B cell (primary cell): ENCODE measurements around the gene SLC44A4. TPM values are rescaled to one million over a fixed set of nuclear protein-coding genes. Genes with fewer than 3 reads are reported as not detected.
"Not testable (repeated sequence)": the region's sequence is repeated elsewhere in the genome, so short reads cannot be mapped to it uniquely, and the experiment has no call there.

Source experiments
- ATAC-seq: fragments of 200-7000 bp; cut with Tn5 transposase; one replicate; pipeline ENCODE4 v1.10.0; 2021; ENCODE audit warnings: low read depth, mild to moderate bottlenecking, moderate number of reproducible peaks, moderate library complexity
- CTCF ChIA-PET: fragments of 350-600 bp; sonication (Branson Sonifier 250); formaldehyde crosslinking; loops from one replicate; lab custom pipeline; 2021; ENCODE audit warnings: antibody characterized with exemption, inconsistent platforms; lab: Charles Lee
- POLR2A ChIA-PET: fragments of 350-600 bp; sonication (Branson Sonifier 250); formaldehyde crosslinking; loops from one replicate; lab custom pipeline; 2021; ENCODE audit warnings: antibody characterized with exemption; lab: Charles Lee
- DNase-seq: peaks from one replicate; pipeline ENCODE4 v3.0.0; 2013
- H2AFZ ChIP-seq: 2 replicates; pipeline ENCODE4 v1.6.1; 2012; ENCODE audit warnings: mild to moderate bottlenecking, low read depth, low read length; ENCODE audit not compliant: insufficient read depth, poor library complexity, severe bottlenecking
- H3K27ac ChIP-seq, 2 donors: 1 replicate in 1 of 2; 2 replicates in 1 of 2; pipeline ENCODE4 v1.5.1; 2012 to 2013; ENCODE audit warnings: low read length in 2 of 2, mild to moderate bottlenecking in 2 of 2, moderate library complexity in 1 of 2
- H3K27me3 ChIP-seq, 4 experiments: fragments of 200-600 bp in 1 of 4; sonication (generic) in 1 of 4; replicated peaks in 1 of 4; 1 replicate in 2 of 4; 2 replicates in 2 of 4; pipeline versions ENCODE4 v1.6.1 to v1.7.0; 2013 to 2016; ENCODE audit warnings: low read length in 3 of 4, mild to moderate bottlenecking in 2 of 4, mixed read lengths in 1 of 4, moderate library complexity in 1 of 4; ENCODE audit not compliant: insufficient read depth in 4 of 4, control insufficient read depth in 3 of 4; ENCODE audit errors: control extremely low read depth in 1 of 4
- H3K36me3 ChIP-seq, 2 experiments: replicated peaks in 1 of 2; 1 replicate in 1 of 2; 2 replicates in 1 of 2; pipeline versions ENCODE4 v1.6.1 to v1.7.1; 2013; ENCODE audit warnings: low read length in 1 of 2; ENCODE audit not compliant: insufficient read depth in 2 of 2, control insufficient read depth in 1 of 2; ENCODE audit errors: control extremely low read depth in 1 of 2, extremely low read depth in 1 of 2
- H3K4me1 ChIP-seq, 2 donors: fragments of 200-600 bp in 1 of 2; sonication (generic) in 1 of 2; 1 replicate in 1 of 2; 2 replicates in 1 of 2; pipeline versions ENCODE4 v1.5.1 to v1.6.1; 2013 to 2017; ENCODE audit warnings: low read length in 2 of 2; ENCODE audit not compliant: control insufficient read depth in 2 of 2, insufficient read depth in 2 of 2
- H3K4me2 ChIP-seq: replicated peaks from 2 replicates; pipeline ENCODE3; 2012; ENCODE audit warnings: mild to moderate bottlenecking, low read depth, low read length; ENCODE audit not compliant: poor library complexity, severe bottlenecking
- H3K4me3 ChIP-seq, 5 experiments: fragments of 200-600 bp in 1 of 5; sonication (generic) in 1 of 5; 1 replicate in 3 of 5; 2 replicates in 2 of 5; pipeline versions ENCODE4 v1.5.1 to v1.7.0; 2011 to 2016; ENCODE audit warnings: low read length in 4 of 5, mild to moderate bottlenecking in 4 of 5, low read depth in 2 of 5, control low read depth in 1 of 5, moderate library complexity in 1 of 5; ENCODE audit not compliant: insufficient read depth in 1 of 5; ENCODE audit errors: control extremely low read depth in 1 of 5, extremely low read depth in 1 of 5
- H3K79me2 ChIP-seq: fragments of 200-600 bp; sonication (generic); one replicate; pipeline ENCODE4 v1.6.0; 2016; ENCODE audit warnings: low read length; ENCODE audit not compliant: control insufficient read depth, insufficient read depth
- H3K9ac ChIP-seq: fragments of 200-600 bp; sonication (generic); 2 replicates; pipeline ENCODE4 v1.6.1; 2017; ENCODE audit warnings: mild to moderate bottlenecking, low read length, moderate library complexity
- H3K9me3 ChIP-seq, 3 donors: one replicate each; pipeline versions ENCODE4 v1.6.1 to v1.7.1; 2013; ENCODE audit warnings: low read length in 2 of 3; ENCODE audit not compliant: control insufficient read depth in 2 of 3, insufficient read depth in 1 of 3; ENCODE audit errors: control extremely low read depth in 1 of 3
- H4K20me1 ChIP-seq: 2 replicates; pipeline ENCODE4 v1.6.0; 2012; ENCODE audit warnings: mild to moderate bottlenecking, low read length; ENCODE audit not compliant: insufficient read depth, control insufficient read depth, poor library complexity, severe bottlenecking
- H3K27ac Mint-ChIP-seq: one replicate; pipeline ENCODE4 v1.8.0; 2021; ENCODE audit warnings: mixed read lengths
- H3K27me3 Mint-ChIP-seq: one replicate; pipeline ENCODE4 v1.8.0; 2021; ENCODE audit warnings: mixed read lengths
- H3K4me1 Mint-ChIP-seq: one replicate; pipeline ENCODE4 v1.8.0; 2021; ENCODE audit warnings: mixed read lengths
- H3K4me3 Mint-ChIP-seq: one replicate; pipeline ENCODE4 v1.8.0; 2021; ENCODE audit warnings: mixed read lengths
- H3K9me3 Mint-ChIP-seq: one replicate; pipeline ENCODE4 v1.8.0; 2022; ENCODE audit warnings: mixed read lengths; ENCODE audit not compliant: insufficient read depth
- CTCF ChIP-seq: fragments of 200-600 bp; IDR thresholded peaks from one replicate; pipeline ENCODE4 v1.8.0; 2022; ENCODE audit warnings: antibody characterized with exemption, mild to moderate bottlenecking
- EZH2 ChIP-seq: IDR thresholded peaks from 2 replicates; pipeline ENCODE4 v1.6.1; 2012; ENCODE audit warnings: borderline replicate concordance, low read depth, mild to moderate bottlenecking, moderate library complexity, low read length; ENCODE audit not compliant: insufficient read depth, poor library complexity, severe bottlenecking
- WGBS: methylation state at CpG from one replicate; pipeline ENCODE4 v1.1.5; 2013; ENCODE audit warnings: missing lambda C conversion rate; ENCODE audit not compliant: insufficient coverage; 5-methylcytosine and 5-hydroxymethylcytosine counted together
- intact Hi-C: fragments of 100-400 bp; cut with micrococcal nuclease; formaldehyde crosslinking; loops from one replicate; pipeline ENCODE4 v1.10.0; 2022
- polyA plus RNA-seq: library from polyadenylated mRNA; depleted of rRNA; stranded (reverse); fragments of >200 nt; gene quantifications from 2 replicates; pipeline ENCODE4 v1.2.3, GENCODE V29; 2012
- total RNA-seq, 2 donors: library from RNA; stranded (reverse); fragments of 120-200 nt in 1 of 2; gene quantifications; 1 replicate in 1 of 2; 2 replicates in 1 of 2; pipeline versions ENCODE4 v1.2.3 to v1.2.4, GENCODE V29; 2013 to 2022

SLC44A4 gene
- total and polyA plus RNA-seq, 2 donors (not counting 1 experiment from before 2014, with no cell fraction given): not detected

GRCh38 chr6:31907158-31907813, 28.5 kb upstream of the SLC44A4 start:
- Mint-ChIP-seq H3K27ac (no peak overlapping the region), H3K4me3 (no peak overlapping the region), H3K27me3 (peaks cover 11% of the 10 kb centered on the region), H3K4me1 (peaks cover 10% of the 10 kb centered on the region), H3K9me3 (no peaks in the 10 kb centered on the region)
- peaks cover 7 to 8% of the 10 kb centered on the region in 2 donors for H3K4me1 ChIP-seq
- H3K9ac ChIP-seq: no peak overlapping the region
- intact Hi-C loops: no loop called here
- H3K36me3 ChIP-seq: no peaks in the 10 kb centered on the region
- no peak overlapping the region for H2AFZ ChIP-seq
- no peaks in the 10 kb centered on the region for H3K9me3 ChIP-seq
- H3K4me2 ChIP-seq: no peak overlapping the region
- DNase-seq (no peak), ATAC-seq (no peak)
- H3K79me2 ChIP-seq: no peaks in the 10 kb centered on the region
- no peaks in the 10 kb centered on the region for H4K20me1 ChIP-seq
- 37% methylated on average over 3 of the region's 7 CpGs for WGBS
- TF ChIP-seq EZH2: no peak
- TF ChIP-seq CTCF: no peak
- no peak overlapping the region for H3K27ac ChIP-seq
- no peaks in the 10 kb centered on the region for H3K27me3 ChIP-seq
- H3K4me3 ChIP-seq: no peak overlapping the region
- CTCF ChIA-PET: interaction anchor here (0.6 to 0.7 kb wide), 2 partner anchors 369 to 671 kb away, joined by 3 read pairs; no protein-coding TSS in a partner anchor
- POLR2A ChIA-PET: no interaction called here

GRCh38 chr6:31906727-31907126, 27.9 kb upstream of the SLC44A4 start:
- H3K4me3 ChIP-seq, H3K27ac ChIP-seq, H3K4me2 ChIP-seq, H3K9me3 ChIP-seq, DNase-seq, H3K27me3 Mint-ChIP-seq, ATAC-seq, H3K36me3 ChIP-seq, H3K4me3 Mint-ChIP-seq, H3K27me3 ChIP-seq, H4K20me1 ChIP-seq, H3K27ac Mint-ChIP-seq, H2AFZ ChIP-seq, H3K9ac ChIP-seq, H3K9me3 Mint-ChIP-seq, intact Hi-C loops, H3K4me1 ChIP-seq, H3K79me2 ChIP-seq, POLR2A ChIA-PET: not testable (repeated sequence)
- H3K4me1 Mint-ChIP-seq: peaks cover 10% of the 10 kb centered on the region
- 88% methylated on average over 5 of the region's 8 CpGs for WGBS
- CTCF ChIA-PET: interaction anchor here (0.6 to 0.7 kb wide), 2 partner anchors 368 to 670 kb away, joined by 3 read pairs; no protein-coding TSS in a partner anchor
